ENCODE data around the gene MBNL2.

MBNL2 gene

DNA sequence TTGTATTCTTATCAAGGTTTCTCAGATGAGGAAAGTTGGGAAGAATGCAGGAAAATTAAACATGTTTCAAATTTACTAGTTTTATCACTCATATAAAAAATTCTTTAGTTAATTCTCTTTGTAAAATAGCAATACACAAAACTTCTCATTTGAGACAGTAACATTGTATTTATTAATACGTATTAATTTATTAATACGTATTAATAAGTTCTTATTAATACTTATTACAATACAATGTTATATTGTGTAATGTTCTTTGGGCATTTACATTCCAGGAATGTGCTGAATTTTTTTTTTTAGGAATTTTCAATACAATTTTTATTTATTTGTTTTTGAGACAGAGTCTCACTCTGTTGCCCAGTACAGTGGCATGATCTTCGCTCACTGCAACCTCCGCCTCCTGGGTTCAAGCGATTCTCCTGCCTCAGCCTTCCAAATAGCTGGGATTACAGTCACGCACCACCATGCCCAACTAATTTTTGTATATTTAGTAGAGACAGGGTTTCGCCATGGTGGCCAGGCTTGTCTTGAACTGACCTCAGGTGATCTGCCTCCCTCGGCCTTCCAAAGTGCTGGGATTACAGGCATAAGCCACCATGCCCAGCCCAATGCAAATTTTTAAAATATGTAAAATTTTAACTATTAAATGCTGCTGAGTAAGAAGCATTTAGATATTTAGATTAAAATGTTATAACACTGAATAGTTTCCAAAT lies 31.6 kb downstream of the MBNL2 start:
- DNase-seq (ENCODE audit: low read depth) = no peak

DNA sequence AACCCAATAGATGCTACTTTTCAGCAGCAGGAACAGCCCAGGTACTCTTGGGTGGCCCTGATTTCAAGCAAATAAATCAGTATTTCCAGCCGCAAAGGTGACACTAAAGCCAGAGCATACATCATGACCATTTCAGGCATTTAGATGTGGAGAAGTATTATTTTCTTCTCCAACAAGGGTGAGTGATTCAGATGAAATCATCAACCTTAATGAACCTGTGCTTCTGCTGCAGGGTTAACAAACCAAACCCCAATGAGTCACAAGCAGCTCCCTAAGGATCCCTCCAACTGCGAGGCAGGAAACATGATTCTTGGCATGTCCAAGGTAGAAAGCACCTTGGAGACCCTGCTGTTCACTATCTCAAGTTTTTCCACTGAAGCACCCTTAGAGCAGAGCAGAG lies 32.7 kb downstream of the MBNL2 start:
- DNase-seq (ENCODE audit: low read depth) = no peak

DNA sequence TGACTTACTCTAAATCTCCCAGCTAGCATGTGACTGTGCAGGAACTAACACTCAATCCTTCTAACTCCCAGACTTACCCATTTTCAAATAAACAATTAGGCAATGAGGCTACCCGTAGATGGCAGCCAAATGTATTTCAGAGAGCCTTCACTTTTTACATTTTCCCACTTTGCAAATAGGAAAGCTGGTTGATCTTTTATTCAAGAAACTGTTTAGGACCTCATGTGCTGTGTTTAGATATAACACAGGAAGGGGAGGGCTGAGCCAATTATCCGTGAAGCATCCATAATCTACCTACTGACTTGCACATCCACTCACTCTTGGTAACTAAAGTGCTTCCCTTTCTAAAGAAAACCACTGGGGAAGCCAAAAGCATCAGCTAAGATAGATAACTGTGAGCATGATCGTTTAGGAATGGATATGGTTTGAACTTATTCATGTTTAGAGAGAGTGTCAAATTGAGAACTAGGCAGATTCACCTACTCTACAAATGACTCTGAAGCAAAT lies 33.4 kb downstream of the MBNL2 start:
- no peak for DNase-seq (ENCODE audit: low read depth)

DNA sequence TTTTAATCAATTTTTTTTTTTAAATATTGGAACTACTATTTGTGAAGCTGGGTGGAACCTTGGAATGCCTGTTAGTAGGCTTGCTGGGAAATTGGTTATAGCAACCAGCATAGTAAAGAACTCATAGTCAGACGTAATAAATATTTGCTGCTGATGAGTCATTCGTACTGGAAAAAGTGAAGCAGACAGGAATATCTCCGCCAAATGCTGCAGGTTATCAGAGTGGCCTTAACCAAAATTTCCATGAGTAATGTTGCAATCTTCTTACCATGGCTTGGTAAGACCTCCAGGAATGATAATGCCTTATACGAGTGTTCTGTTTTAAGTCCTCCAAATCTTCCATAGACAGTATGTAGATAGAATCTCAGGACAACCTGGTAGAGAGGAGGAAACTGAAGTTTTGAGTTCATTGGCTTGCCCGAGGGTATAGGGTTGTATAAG lies 34.2 kb downstream of the MBNL2 start:
- DNase-seq (ENCODE audit: low read depth) = no peak

DNA sequence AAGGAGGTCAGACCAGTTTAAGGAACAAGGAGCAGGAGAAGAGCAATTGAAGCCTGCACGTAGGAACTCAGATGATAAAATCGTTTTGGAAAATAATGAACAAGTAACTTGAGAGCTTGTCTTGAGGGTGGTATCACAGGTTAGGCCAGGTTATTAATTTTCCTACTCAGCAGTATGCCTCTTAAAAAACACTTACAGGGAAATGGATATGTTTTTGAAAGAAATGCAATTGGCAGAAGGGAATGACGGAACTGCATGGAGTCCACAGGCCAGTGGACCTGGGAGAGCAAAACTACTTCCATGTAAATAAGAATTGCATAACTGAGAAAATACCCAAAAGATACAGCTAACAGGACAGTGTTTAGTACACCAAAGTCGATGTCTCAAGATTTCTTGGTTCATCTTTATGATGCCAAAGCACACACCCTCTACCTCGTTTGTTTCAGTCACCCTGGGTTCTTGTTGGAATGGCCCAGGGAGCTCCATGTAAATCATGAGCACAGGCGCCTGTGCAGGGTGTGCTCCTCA lies 35.2 kb downstream of the MBNL2 start:
- DNase-seq (ENCODE audit: low read depth) = no peak

DNA sequence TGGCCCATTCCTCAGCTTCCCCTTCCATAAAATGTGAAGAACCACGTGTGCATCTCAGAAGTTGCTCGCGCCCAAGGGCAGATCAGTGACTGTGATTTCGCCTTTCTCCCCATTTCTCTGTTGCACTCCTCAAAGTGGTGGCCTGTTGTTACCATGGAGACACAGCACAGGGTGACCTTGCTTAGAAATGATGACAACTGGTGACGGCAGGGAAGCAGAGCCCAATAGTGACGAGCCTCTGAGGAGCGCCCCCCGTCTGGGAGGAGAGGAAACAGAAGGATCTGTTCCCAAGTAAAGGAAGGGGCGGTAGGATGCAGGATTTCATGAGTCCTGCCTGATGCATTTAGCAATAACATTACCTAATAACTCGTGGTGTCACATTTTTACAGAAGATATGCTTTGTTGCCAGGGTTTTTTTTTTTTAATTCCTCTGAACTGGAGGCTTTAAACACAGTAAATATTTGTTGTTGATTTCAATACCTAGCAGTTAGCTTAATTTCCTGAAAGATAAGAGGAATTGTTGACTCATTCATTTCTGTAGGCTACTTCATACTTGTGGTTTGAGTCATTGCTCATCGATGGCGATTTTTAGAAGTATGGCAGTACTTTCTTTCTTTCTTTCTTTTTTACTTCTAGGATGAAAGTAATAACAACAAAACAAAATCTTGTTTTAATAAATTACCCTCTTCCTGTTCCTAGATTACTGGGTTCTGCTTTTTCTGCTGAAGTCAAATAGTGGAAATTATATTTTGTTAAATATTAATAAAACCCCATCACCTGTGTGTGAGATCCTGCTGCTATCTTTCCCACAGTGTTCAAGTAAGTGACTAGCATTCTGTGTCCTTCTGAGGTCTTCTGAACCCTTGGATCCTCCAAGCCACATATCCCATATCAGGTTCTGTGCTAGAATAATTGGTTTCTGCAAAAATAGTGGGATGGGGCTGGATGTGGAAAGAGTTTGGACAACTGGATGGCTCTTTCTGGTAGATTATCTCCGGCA lies 36.0 kb downstream of the MBNL2 start:
- no peak for DNase-seq (ENCODE audit: low read depth)

DNA sequence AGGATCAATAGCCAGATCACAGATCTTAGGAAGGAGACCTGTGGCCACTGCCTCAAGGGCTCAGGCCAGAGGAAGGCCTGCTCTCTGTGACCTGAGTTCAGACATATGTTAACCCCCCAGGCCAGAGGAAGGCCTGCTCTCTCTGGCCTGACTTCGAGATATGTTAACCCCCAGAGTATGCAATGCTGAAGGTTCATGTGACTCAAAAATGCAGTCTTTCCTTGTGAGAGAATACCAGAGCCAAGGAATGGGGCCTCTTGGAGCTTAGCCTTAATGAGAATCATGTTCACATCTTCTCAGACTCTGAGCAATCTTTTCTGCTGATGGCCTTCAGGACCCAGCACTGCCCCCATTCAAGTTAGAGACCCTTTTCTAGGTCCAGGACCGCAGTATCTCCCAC lies 36.7 kb downstream of the MBNL2 start:
- no peak for DNase-seq (ENCODE audit: low read depth)

DNA sequence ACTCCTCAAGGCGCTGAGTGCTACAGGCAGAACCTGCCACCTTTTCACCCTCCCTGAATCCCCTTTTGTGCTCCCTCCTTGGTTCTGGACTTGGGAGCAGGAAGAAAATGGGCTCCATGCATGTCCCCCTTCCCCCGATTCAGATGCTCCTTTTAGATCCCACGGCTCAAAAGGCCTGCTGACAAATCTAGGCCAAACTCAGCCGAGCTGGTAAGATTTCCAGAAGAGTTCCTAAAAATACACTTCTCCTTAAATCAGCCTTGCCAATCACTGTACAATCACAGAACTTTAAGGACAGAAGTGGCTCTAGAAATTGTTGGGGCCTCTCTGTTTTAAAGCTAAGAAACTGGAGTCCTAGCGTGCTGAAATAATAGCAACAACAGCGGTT lies 37.3 kb downstream of the MBNL2 start:
- no peak for DNase-seq (ENCODE audit: low read depth)

DNA sequence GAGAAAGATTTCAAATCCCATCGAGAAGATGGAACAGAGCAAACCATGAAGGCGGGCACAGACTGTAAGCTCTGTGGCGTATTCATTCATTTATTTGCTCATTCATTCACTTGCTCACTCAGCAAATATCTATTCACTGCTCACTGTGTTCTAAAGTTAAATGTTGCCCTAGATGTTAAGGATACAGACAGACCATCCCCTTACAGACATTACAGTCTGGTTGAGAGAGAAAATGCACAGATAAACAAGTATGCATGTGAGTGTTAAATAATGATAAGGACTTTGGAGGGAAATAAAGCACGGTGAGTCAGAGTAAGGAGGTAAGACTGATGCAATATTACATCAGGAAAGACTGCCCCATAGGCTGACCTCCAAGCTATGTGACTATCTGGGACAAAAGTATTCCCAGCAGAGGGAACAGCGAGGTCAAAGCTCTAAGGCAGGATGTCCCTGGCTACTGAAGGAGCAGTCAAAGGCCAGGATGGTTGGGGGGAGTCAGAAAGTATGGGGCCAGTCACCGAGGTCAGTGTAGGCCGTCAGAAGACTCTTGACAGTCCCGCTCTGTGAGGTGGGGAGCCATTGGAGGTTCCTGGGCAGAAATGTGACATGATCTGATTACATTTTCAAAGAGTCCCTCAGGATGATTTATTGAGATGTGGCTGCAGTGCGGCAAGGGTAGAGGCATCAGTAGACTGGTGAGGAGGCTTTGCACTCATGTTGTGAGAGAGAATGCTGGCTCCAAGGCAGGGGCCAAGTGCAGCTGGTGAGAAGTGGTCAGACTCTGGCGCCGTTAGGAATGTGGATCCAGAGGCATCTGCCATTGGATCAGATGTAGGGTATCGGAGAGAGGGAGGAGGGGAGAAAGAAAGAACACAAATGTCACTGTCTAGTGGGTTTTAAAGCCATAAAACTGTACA lies 37.9 kb downstream of the MBNL2 start:
- DNase-seq (ENCODE audit: low read depth) = no peak

DNA sequence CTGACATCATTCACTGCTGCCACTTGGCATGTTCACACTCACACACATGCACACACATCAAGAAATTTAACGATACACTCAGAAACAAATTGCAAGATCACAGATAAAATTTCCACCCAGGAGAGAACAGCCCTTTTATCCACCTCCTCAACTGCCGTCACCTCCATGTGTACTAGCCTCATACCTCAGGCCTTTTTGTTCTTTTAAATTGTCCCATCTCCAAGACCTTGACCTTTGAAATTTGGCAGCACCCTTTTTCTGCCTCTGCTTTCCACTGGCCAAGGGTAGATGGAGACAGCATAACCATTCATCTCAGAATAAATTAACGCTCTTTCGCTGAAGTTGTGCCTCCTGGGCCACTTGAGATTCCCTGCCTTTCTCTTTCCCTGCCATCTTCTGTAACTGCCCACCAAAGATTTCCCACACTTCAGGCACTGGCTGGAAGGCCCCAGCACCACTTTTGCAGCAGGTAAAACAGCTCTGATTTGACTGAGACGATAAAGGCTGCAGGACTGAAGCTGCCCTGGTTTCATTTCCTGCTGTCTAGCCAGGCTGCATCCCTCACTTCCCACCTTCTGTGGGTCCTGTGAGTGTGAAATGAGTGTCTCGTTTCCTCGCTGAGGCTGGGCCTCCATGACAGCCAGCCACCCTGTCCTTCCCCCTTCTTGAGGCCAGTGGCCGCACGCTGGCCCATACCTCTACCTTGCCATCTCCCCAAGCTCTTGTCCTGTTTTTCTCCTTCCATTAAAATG lies 39.3 kb downstream of the MBNL2 start:
- no peak for DNase-seq (ENCODE audit: low read depth)

DNA sequence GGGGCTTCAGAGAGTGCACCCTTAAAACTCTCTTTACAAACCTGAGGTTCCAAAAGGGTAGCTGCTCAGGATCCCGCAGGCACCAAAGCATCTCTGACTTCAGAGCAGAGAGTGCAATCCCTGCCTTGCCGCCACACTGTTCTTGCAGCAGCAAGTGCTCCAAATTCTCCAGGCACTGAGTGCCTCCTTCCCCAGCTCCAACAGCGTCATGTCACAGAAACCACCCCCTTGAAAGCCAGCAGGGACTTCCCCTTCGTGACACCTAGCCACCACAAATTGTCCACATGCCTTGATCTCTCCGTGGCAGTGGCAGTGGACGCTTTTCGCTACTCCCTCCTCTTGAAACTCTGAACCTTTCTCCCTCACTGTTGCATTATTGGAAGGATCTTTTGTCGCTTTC lies 39.9 kb downstream of the MBNL2 start:
- no peak for DNase-seq (ENCODE audit: low read depth)

DNA sequence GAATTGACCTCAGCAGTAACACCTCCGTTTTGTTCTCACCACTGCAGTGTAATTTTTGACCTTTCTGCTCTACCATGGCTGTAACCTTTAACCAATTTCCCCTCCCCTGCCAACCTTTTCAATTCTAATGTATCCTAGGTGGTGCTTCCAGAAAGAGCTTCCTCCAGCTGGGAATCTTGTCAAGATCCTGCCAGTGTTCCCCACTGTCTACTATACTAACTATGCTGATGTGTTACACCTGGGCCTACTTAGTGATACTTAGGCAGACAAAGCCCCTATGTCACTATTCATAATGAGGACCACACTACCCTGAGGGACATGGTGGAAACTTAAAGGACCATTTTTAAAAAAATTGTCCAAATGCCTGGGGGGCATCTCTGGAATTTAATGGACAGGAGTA lies 41.0 kb downstream of the MBNL2 start:
- DNase-seq (ENCODE audit: low read depth) = no peak

DNA sequence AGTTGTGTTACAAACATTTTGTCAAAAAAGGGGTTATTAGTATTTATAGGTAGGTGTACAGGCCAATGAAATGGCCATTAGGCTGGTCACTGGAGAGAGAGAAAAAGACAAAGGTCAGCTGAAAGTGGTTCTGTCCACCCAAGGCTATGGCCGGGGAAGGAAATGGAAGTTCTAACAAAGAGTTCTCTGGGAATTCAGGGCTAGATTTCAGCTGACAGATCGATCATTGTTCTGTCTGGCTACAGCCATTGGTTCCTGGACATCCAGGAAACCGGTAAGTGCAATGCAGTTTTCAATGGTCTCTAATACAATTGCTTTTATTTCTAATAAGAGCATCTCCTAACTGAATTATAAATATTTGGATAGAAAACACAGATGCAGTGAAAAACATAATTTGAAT lies 42.5 kb downstream of the MBNL2 start:
- no peak for DNase-seq (ENCODE audit: low read depth)

DNA sequence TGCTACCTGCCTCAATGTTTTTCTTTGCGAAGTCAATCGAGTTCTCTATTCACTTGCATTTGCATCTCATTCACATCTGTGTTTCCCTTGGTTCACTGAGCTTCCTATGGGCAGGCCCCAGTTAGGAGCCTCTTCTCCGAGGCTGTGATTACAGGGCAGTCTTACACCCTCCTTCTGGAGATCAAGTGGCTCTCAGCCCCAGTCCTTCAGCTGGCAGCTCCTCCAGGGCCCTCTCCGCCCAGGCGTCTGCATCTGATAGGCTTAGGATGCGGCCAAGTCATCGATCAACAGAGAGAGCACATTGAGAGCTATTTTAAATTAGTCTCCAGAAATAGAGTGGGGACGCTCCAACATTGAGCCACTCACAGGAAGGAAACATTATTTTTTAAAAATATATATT lies 44.2 kb downstream of the MBNL2 start:
- no peak for DNase-seq (ENCODE audit: low read depth)

DNA sequence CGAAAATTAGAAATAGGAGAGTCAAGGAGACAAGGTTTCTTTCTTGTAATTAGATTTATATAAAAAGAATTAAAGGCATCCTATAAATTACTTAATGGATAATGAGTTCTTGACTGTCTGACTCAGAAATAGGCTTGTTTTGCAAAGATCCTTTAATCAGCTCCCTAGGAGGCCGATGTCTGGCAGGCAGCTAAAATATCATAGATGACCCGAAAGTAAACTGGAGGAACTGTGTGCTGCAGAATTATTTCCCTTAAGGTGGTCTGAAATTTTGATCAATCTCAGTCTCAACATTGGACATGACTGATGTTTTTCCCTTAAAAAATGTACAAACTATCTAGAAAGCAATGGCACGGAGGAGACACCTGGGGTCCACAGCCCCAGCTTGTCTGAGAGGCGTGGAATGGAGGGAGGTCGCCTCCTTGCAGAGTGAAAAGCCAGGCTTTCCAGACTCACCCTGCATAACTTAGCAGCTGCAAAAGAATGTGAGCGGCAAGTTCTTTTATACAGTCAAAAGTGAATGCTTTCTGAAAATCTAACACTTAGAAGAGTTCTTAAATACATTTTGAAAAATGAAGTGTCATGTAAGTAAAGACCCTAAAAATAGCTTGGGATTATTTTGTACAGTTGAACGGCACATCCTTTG lies 44.8 kb downstream of the MBNL2 start:
- DNase-seq (ENCODE audit: low read depth) = no peak

DNA sequence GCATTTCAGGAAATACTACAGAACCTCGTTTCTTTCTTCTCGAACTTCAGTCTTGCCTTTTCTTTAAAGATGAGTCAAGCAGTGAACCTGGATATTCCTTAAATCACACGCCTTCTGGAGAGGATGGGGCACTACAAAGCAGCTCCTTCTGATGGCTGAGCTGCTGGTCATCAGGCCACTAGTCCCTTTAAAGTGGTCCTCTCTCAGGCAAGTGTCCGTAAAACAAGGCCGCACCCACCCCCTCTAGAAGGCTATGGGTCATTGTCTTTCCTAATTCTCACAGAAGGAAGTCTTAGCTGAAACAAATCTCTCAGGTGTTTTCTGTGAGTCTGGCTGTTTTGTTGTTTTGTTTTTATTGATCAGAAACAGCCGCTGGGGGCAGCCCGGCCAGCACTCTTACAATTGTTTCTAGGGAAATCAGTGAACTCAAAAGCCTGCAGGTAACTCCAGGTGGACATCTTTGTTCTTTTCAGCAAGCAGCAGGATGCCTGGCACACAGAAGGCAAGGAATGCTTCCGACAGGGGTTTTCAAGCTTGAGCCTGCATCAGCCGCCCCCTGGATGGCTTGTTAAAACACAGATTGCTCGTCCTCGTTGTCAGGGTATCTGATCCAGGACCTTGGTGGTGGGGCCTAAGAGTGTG lies 45.4 kb downstream of the MBNL2 start:
- no peak for DNase-seq (ENCODE audit: low read depth)

DNA sequence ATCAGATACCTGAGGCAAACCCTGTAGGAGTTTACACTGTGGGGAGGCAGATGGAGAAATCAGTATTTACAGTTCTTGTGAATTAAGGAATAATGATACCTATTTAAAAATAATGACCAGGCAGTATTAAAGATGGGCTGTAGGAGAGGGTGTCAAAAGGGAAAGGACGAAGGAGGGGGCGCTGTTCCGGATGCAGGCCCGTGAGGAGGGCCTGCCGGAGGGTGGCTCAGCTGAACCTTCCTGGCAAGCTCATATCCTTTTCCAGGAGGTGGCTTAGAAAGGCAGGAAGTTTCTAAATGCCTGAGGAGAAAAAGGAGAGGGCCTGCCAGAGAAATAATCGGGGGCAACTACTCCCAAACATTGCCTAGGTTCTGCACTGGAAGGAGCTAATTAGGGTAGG lies 46.6 kb downstream of the MBNL2 start:
- no peak for DNase-seq (ENCODE audit: low read depth)

DNA sequence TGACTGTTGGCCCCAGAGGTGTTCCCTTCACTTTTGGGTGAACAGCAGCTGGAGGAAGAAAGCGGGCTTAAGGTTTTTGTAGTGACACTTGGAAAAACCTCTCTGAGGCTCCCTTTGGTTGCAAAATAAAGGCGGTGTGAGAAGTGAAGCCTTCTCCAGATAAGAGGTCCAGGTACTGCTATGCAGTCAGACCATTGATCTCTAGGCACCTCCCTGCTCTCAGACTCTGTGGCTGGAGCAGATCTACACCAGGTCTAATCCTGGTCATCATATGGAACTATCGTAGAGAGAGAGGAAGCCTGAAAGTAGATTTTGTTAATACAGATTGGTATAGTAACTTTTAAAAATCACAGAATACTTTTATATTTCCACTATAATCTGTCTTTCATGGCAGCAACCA lies 47.5 kb downstream of the MBNL2 start:
- DNase-seq (ENCODE audit: low read depth) = no peak

DNA sequence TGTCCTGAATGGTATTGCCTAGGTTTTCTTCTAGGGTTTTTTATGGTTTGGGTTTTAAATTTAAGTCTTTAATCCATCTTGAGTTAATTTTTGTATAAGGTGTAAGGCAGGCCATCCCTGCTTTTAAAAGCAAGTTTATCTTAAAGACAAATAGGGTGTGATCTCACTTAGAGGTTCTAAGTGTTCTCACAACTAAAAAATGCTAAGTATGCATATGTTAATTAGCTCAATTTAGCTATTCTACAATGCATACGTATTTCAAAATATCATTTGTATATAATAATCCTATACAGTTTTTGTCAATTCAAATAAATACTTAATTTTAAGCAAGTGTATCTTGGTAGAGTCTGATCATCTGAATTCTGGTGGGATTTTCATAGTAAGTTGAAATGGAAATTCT lies 50.4 kb downstream of the MBNL2 start:
- no peak for DNase-seq (ENCODE audit: low read depth)

DNA sequence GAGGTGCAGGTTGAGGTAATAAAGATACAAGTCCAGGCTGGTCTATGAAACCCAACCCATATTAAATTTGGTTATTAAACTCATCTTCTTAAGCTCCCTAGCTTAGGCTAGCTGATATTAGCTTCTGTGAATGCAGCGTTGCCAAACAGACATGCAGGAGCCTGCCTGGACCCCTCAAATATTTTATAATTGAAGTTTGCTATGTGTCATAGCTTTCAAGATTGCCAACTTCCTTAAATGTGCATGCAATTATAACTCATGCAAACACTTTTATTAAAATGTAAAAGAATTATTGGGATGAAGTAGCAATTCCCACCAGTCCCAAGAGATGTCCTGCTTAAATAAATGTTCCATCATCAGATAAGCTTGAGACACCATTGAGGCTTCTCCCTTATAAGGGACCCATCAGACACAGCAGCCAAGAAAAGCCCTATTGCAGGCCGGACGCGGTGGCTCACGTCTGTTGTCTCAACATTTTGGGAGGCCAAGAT lies 51.3 kb downstream of the MBNL2 start:
- no peak for DNase-seq (ENCODE audit: low read depth)

All from stimulated activated CD8-positive, alpha-beta memory T cell treated with anti-CD3 and anti-CD28 coated beads, Interleukin-12 subunit alpha, Interleukin-12 subunit beta, amount 100 ng/mL, for 4 hours (primary cell).